Tongue (tissue), 2 donors: Measurements from ENCODE around the gene FRMD3. TPM values are rescaled to one million over a fixed set of nuclear protein-coding genes. Genes with fewer than 3 reads are reported as not detected.

Experiments
- DNase-seq: peaks from one replicate; pipeline ENCODE4 v3.0.0-alpha.2; 2015
- total RNA-seq: library from RNA; depleted of rRNA; stranded (reverse); fragments of >200 nt; gene quantifications from one replicate; pipeline ENCODE4 v1.2.3, GENCODE V29; 2014

FRMD3 gene
- total RNA-seq, 1 donor from 2014 or later: 33.2 TPM

DNA sequence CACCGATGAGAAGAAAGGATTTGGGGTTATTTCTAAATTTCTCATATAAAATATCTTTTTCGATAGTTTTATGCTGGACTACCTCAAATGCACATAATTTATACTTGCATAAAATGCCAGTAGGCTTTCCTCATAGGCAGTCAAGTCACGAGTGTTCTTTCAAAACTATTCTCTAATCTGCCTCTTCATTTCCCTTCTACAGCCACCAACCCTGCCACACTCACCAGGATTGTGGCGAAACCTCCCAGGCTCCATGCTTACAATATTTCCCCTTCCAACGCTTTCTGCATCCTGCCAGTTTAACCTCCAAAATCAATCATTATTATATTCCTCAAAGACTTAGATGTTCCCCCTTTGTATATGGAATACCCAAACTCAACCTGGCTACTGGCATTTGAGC is 65.4 kb downstream of the FRMD3 start:
- DNase-seq: no peak

GRCh38 chr9:83472221-83472665 is 66.0 kb downstream of the FRMD3 start:
- no peak for DNase-seq

DNA sequence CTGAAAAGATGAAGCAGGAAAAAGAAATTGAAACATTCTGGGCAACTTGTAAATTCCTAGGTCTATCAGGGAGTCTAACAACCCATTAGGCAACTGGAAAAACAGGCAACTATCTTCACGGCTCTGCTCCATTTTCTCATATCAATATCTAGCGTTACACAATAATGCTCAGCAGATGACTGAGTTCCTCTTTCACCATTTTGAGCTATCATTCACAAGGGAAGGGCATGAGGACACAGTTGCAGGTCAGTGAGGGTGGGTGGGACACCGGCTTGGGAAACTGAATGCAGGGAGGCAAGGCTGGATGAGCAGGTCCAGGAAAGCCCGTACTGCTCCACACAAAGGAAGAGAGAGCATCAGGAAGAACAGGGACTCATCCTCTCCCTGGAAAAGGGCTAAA is 67.0 kb downstream of the FRMD3 start:
- no peak for DNase-seq

DNA sequence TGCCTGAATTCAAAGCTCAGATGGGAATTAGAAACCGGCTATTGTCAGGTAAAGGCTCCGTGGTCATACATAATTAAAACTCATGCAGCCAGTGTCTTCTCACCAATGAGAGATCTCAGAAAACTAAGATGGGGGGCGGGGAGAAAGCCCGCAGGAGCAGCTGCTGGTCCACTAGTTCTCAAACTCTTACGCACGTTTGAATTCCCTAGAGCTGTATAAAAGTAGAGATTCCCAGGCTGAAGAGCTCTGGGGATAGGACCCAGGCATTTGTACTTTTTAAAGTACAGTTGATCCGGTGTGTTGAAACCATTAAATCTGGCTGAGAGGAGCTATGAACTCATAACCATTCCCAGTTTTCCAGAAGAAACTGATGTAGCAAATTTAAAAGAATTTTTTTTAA is 68.5 kb downstream of the FRMD3 start:
- no peak for DNase-seq

DNA sequence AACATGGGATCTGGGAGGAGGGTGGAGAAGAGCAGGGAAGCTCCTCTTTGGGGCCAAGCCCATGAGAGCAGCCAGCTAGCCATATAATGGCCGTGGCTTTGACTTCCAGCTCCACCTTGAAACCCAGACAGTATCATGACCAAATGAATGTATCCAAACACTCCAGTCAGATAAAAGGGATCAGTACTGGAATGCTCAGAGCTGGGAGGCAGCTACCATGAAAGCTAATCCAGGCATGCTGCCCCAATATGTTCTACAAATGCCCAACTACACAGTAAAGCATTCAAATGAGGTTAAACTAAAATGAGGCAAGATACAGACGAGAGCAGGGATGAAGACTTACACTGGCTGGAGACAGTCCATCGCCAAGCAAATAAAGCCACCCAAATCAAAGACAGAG is 69.4 kb downstream of the FRMD3 start:
- DNase-seq: no peak

DNA sequence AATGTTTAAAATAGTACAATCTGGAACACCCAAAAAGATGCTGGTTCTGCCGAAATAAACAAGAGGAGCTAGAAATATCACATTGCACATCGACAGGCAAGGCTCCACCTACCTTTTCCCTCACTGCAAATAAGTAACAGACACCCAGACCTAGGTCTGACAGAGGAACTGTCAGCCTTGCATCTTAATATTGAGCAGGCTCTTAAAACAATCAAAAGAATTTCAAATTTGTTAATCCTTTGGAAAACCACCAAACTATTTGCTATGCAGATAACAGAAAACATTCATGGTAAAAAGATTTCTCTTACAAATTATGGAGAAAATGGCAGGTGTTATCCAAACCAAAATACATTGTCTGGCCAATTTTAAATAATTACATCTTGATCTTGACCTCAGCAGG is 71.3 kb downstream of the FRMD3 start:
- no peak for DNase-seq

DNA sequence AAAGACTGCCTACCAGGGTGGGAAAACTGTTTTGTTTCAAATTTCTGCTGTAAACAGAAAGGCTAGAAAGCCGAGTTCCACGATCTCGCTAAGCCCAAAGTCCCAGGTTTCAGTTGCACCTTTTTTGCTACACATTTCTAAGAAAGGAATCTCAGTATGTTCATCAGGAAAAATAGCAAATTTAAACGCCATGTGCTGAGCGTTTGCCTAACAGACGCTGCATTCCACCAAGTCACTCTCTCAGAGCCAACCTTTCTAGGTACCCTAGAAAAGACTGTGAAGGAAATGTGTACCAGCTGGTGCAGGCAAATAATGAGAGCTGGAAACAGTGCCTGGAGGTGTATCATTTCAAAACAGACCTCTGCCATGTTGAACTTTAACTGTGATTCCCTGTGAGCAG is 71.8 kb downstream of the FRMD3 start:
- DNase-seq: no peak

DNA sequence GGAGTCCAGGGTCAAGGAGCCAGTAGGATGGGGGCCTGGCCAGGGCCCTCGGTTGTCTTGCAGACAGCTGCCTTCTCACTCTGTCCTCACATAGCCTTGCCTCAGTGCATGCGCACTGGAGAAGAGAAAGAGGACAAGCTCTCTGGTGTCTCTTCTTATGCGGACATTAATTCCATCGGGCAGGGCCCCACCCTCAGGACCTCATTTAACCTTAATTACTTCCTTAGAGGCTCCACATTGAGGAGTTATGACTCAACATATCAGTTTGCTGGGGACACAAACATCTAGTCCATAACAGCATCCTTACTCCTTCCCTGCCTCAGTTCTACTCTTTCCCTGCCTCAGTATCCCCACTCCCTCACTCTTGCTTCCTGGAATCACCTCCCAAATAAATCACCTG is 78.4 kb downstream of the FRMD3 start:
- DNase-seq: no peak

- no peak for DNase-seq
These were observed 79.7 kb downstream of the FRMD3 start for GRCh38 chr9:83458530-83458929.

- no peak for DNase-seq
These were observed 81.2 kb downstream of the FRMD3 start for GRCh38 chr9:83457005-83457404.

- no peak for DNase-seq
These were observed 82.0 kb downstream of the FRMD3 start for GRCh38 chr9:83456226-83456625.

- no peak for DNase-seq
These were observed 84.1 kb downstream of the FRMD3 start for GRCh38 chr9:83454076-83454475.

DNA sequence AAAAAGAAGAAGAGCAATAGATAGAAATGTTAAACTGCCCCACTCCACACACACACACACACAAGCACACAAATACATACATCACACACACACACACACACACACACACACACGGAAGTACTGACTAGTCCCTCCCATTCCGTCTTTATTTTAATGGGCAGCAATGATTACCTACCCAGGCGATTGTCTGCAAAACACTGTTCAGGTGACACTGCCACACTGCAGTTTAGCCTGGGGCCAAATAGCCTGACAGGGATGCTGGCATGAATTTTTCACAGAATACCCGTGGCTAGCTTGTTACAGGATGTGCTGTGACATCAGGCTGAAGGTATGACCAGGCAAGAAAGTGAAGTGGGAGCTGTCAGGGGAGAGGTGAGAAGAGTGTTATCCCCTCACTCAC is 86.9 kb downstream of the FRMD3 start:
- DNase-seq: no peak

DNA sequence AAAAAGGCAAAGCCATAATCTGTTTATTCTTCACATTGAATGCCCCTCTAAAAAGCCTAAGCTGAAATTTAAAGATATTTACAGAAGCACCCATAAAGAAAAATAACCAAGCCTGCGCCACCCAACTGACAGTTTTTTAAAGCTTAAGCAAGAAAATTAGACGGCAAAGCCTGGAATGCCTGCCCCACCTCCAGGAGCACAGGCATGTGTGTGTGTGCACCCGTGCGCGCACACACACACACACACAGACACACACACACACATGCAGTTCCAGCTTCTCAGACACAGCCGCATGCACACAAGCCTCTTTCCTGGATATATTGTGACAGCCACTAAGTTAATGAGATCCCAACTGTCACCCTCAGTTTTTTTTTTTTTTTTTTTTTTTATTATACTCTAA is 88.2 kb downstream of the FRMD3 start:
- DNase-seq: peak; percentile 28

GRCh38 chr9:83449166-83449565 is 89.0 kb downstream of the FRMD3 start:
- peak; percentile 74 for DNase-seq

- no peak for DNase-seq
These were observed 89.6 kb downstream of the FRMD3 start for GRCh38 chr9:83448626-83449025.

GRCh38 chr9:83447351-83447750 is 90.8 kb downstream of the FRMD3 start:
- no peak for DNase-seq

GRCh38 chr9:83445703-83446265 is 92.4 kb downstream of the FRMD3 start:
- peak; percentile 27 for DNase-seq

DNA sequence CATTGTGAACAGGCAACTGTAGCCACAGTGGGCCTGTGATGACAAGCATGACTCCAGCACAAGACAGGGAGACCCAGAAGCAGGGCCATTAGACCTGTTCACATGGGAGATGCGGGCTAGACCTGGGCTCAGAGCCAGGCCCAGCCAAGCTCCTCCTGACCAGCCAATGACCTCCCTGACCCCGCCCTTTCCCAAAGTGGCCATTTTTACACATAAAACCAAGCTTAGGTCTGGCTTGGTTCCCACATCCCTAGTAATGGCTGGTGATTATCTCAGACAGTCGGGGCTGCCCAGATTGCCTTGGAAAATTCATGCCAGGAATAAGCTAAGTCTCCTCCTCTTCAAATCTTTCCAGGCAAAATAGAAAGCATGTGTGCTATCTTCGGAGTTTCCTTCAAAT is 94.1 kb downstream of the FRMD3 start:
- DNase-seq: no peak

GRCh38 chr9:83441390-83441789 is 96.8 kb downstream of the FRMD3 start:
- DNase-seq: peak; percentile 63

GRCh38 chr9:83440641-83441040 is 97.6 kb downstream of the FRMD3 start:
- DNase-seq: no peak

GRCh38 chr9:83435301-83435700 is 102.9 kb downstream of the FRMD3 start:
- DNase-seq: no peak

DNA sequence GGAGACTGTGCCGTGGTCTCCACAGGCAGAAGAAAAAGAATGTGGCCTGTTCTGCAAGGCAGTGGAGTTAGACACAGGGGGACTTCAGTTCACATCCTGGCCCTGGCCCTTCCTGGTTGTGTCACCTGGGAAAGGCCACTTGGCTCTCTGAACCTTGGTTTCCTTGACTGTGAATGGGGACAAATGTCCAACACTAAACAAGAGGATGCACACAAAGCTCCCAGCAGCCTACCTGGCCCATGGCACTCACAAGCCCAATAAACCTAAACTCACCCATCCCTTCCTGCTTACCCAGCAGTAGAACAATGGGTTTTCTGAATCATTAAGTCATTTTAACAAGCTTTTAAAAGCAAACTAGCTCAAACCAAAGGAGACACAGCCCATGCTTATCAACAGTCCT is 103.9 kb downstream of the FRMD3 start:
- no peak for DNase-seq

DNA sequence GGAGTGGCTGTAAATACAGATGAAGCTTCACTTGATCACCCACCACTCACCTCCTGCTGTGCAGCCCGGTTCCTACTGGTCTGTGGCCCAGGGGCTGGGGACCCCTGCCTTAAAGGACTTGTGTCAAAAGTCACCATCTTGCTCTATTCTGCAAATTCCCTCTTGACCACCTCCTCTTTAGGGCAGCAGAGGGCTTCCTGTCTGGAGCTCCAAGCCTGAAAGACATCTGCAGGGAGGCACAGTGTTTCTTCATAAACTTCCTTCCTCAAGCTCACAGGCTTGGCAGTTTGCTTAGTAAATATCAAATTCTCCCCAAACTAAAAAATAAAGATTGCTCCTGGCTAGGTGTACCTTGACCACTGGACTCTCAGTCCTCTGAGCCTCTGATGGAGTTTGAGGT is 104.4 kb downstream of the FRMD3 start:
- no peak for DNase-seq

DNA sequence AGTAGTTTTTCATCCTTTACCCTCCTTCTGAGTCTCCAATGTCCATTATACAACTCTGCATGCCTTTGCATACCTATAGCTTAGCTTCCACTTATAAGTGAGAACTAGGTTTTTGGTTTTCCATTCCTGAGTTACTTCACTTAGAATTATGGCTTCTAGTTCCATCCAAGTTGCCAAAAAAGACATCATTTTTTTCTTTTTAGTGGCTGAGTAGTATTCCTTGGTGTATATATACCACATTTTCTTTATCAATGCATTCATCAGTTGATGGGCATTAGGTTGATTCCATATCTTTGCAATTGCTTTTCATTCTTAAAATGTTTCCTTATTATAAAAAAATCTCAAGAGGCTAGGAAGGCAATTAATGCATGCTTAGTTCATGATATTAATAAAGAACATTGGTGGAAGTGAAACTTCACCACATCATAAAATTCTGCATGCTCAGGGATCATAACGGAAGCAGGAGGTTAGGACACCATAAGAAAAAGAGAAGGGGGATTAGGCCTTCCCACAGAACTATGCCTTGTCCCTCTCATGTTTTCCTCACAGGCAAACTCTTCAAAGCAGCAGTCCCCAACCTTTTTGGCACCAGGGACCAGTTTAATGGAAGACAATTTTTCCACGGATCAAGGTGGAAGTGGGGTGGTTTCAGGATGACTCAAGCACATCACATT is 105.2 kb downstream of the FRMD3 start:
- no peak for DNase-seq
